Right atrium auricular region (tissue), 2 donors: ENCODE results near the gene MICALL2. TPM values are rescaled to one million over a fixed set of nuclear protein-coding genes. Genes with fewer than 3 reads are reported as not detected.

Experiments used
- DNase-seq: peaks from one replicate; pipeline ENCODE4 v3.0.0-alpha.2; 2019; ENCODE audit warnings: low spot score
- H3K27ac ChIP-seq, 2 donors: fragments of 200-600 bp; sonication (generic); 1 replicate in 1 of 2; 2 replicates in 1 of 2; pipeline ENCODE4 v1.5.1; 2016 to 2019
- H3K27me3 ChIP-seq, 2 donors: fragments of 200-600 bp; sonication (generic); one replicate each; pipeline versions ENCODE4 v1.5.1 to v1.6.0; 2017 to 2019
- H3K36me3 ChIP-seq: fragments of 200-600 bp; sonication (generic); one replicate; pipeline ENCODE4 v1.5.1; 2016
- H3K4me1 ChIP-seq, 2 donors: fragments of 200-600 bp; sonication (generic); one replicate each; pipeline versions ENCODE4 v1.5.1 to v1.6.0; 2017 to 2019
- H3K4me3 ChIP-seq, 2 donors: fragments of 200-600 bp; sonication (generic); 1 replicate in 1 of 2; 2 replicates in 1 of 2; pipeline ENCODE4 v1.5.1; 2017 to 2019; ENCODE audit warnings: mild to moderate bottlenecking in 1 of 2, moderate library complexity in 1 of 2
- H3K9me3 ChIP-seq, 2 donors: fragments of 200-600 bp; sonication (generic); one replicate each; pipeline ENCODE4 v1.5.1; 2019
- total RNA-seq, 2 donors: library from RNA; depleted of rRNA; stranded (reverse); fragments of >200 nt; gene quantifications; one replicate each; pipeline ENCODE4 v1.1.0, GENCODE V29; 2016
- TF ChIP-seq, protein P1 (sequence below), 2 donors: fragments of 200-600 bp; sonication (generic); IDR thresholded peaks; one replicate each; pipeline ENCODE4 v1.5.1; 2019; ENCODE audit warnings: antibody characterized with exemption in 2 of 2

The MICALL2 gene
- total RNA-seq, 2 donors from 2014 or later: 3.6 to 9.4 TPM

DNA sequence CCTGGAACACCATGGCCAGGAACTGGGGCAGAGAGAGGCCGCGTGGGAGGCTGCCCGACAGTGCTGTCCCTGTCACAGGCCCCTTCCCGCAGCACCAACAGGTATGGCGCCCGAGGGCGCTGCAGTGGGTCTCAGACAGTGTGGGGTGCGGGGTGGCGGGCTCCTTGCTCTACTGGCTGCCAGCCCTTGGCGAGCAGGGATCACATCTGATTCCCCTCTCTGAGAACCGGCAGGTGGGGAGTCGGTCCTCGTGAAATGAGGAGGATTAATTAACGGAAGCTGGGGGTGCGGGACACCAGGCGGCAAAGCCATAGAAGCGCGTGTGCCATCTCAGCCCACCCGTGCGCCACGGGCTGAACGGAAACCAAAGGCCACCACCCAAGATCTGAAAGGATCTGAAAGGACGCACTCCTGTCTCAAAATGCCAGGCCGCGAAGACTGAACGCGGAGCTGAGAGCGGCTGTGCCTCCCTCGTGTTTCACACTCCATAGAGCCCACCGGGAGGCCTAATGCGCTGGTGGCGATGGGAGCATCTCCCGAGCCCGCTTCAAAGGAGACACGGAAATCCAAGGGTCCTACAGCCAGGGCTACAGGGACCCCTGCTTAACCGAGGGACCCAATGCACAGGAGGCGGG, 38.1 kb upstream of the MICALL2 start:
- no peak for DNase-seq
- Histone ChIP-seq H3K36me3 (peaks cover 80% of the 10 kb centered on the region), H3K9me3 (no peaks in the 10 kb centered on the region), H3K27me3 (no peaks in the 10 kb centered on the region), H3K27ac (no peak overlapping the region), H3K4me3 (no peak overlapping the region), H3K4me1 (peaks cover 0 to 7% of the 10 kb centered on the region in 2 donors)
- TF ChIP-seq, protein P1, sequence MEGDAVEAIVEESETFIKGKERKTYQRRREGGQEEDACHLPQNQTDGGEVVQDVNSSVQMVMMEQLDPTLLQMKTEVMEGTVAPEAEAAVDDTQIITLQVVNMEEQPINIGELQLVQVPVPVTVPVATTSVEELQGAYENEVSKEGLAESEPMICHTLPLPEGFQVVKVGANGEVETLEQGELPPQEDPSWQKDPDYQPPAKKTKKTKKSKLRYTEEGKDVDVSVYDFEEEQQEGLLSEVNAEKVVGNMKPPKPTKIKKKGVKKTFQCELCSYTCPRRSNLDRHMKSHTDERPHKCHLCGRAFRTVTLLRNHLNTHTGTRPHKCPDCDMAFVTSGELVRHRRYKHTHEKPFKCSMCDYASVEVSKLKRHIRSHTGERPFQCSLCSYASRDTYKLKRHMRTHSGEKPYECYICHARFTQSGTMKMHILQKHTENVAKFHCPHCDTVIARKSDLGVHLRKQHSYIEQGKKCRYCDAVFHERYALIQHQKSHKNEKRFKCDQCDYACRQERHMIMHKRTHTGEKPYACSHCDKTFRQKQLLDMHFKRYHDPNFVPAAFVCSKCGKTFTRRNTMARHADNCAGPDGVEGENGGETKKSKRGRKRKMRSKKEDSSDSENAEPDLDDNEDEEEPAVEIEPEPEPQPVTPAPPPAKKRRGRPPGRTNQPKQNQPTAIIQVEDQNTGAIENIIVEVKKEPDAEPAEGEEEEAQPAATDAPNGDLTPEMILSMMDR (IDR thresholded peaks at IDR 0.05): no peak

DNA sequence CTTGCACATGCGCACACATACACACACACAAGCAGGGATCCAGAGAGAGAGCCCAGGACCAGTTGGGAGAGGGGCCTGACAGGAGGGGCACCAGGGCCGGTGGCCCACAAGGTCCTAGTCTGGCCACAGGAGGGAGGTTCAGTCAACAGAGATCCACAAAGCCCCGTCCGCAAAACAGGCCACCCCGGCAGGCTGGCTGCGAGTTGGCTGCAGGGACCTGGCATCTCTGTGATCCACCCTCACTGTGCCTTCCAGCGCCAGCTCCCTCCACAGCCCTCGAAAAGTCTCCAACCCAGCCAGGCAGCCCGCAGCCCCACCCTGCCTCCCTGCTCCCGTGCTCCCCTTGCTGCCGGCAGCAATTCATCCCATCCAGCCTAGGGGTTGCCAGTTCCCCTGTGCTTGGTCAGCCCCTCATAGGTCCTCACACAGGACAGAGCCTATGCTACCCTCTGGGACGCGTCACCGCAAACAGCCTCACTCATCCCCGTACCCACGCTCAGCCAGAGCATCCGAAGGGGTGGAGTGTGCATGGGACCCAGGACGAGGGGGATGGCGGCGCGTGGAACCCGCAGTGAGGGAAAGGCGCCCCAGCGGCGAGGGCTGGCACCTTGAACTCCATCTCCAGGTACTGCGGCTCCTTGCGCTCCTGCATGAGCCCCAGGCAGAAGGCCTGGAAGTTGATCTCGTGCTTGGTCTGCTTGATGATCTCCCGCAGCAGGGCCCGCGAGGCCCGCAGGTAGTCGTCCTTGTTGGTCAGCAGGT, 37.4 kb upstream of the MICALL2 start:
- H3K4me1 ChIP-seq: peaks cover 0 to under 1% of the 10 kb centered on the region in 2 donors
- TF ChIP-seq, protein P1 (IDR thresholded peaks at IDR 0.05): no peak
- H3K27me3 ChIP-seq: no peaks in the 10 kb centered on the region
- peaks cover 79% of the 10 kb centered on the region for H3K36me3 ChIP-seq
- DNase-seq: no peak
- no peak overlapping the region for H3K27ac ChIP-seq
- H3K4me3 ChIP-seq: no peak overlapping the region
- H3K9me3 ChIP-seq: no peaks in the 10 kb centered on the region

DNA sequence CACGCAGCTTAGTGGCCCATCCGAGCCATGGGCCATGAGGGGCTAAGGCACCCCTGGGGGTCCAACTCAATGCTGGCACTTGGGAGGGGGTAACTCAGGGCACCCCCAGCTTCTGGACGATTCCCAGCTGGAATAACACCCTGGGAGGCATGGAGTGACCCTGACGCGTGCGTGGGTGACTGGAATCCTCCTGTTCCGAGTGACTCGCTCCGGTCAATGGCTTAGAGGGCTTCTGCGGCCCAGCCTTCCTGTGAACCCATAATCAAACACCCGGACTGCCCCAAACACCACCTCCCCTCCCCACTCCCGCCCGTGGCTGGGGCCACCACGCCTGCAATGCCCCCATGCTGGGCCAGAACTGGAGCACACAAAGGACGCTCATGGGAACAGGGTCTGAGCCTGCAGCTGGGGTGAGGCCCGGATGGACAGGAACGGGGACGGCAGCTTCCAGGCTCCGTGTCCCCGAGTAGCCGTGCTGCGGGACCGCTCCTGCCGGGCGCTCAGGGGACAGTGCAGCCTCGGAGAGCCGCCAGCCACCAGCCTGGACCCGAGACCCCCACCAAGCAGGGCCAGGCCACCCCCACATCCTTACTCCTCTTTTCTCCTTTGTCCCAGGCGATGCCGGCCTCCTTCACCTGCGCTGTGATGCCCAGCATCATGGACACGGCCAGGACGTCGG, 36.4 kb upstream of the MICALL2 start:
- TF ChIP-seq, protein P1 (IDR thresholded peaks at IDR 0.05): no peak
- H3K9me3 ChIP-seq: no peaks in the 10 kb centered on the region
- H3K4me1 ChIP-seq: no peaks in the 10 kb centered on the region
- H3K4me3 ChIP-seq: no peak overlapping the region
- no peak overlapping the region for H3K27ac ChIP-seq
- H3K36me3 ChIP-seq: peaks cover 88% of the 10 kb centered on the region
- H3K27me3 ChIP-seq: no peaks in the 10 kb centered on the region
- no peak for DNase-seq

DNA sequence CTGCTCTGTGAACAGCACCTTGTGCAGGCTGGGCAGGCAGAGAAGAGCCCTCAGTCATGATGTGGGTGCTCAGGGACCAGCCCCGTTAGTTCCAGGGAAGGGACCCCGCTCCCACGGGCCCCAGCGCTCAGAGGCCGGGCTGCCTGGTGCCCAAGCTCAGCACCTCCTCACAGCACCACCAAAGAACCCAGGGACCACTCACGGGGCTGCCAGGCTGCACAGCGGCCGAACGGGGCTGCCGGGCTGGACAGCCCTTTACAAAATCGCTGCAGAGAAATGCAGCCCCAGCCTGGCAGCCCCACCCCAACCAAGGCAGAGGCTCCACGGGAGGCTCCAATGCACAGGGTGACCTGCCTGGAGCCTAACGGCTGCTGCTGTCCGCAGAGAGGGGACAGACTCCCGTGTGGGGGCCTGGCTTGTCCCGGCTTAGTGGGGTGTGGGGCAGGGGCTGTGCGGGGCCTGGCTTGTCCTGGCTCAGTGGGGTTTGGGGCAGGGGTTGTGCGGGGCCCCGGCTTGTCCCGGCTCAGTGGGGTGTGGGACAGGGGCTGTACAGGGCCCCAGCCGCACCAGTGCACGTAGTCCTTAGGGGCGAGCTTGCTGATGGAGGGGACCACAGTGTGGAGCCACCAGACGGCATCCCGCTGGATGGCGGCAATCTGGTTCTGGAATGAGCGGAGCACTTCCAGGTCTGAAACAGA, 35.7 kb upstream of the MICALL2 start:
- Histone ChIP-seq H3K9me3 (no peaks in the 10 kb centered on the region), H3K36me3 (peaks cover 90% of the 10 kb centered on the region), H3K27me3 (no peaks in the 10 kb centered on the region), H3K27ac (no peak overlapping the region), H3K4me1 (no peaks in the 10 kb centered on the region), H3K4me3 (no peak overlapping the region)
- TF ChIP-seq, protein P1 (IDR thresholded peaks at IDR 0.05): no peak
- DNase-seq: no peak

DNA sequence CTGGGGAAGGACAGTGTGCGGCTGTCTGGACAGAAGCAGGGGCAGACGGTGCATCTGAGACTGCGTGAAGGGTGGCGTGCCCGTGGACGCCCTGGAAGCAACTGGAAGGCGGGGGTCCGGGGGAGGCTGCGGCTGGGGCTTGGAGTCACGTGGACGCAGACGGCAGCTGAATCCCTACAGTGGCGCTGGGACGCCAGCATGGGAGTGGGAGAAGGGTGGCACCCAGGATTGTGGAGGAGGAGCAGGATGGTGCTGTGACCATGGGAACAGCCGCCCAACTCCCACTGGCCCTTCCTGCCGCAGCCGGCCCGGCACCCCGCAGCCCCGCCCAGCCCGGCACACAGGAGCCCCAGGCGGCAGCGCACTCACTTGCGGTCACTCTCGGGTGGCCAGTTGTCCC, 35.2 kb upstream of the MICALL2 start:
- H3K4me1 ChIP-seq: no peaks in the 10 kb centered on the region
- no peak overlapping the region for H3K4me3 ChIP-seq
- DNase-seq: no peak
- no peaks in the 10 kb centered on the region for H3K9me3 ChIP-seq
- TF ChIP-seq, protein P1 (IDR thresholded peaks at IDR 0.05): no peak
- no peaks in the 10 kb centered on the region for H3K27me3 ChIP-seq
- H3K27ac ChIP-seq: no peak overlapping the region
- H3K36me3 ChIP-seq: peaks cover 90% of the 10 kb centered on the region
